UCSD-AML1 (cell line): ENCODE measurements around the gene DIRAS3.
"Not testable (repeated sequence)": the region's sequence is repeated elsewhere in the genome, so short reads cannot be mapped to it uniquely, and the experiment has no call there.

ENCODE experiments used
- DNase-seq: peaks from one replicate; lab custom pipeline; 2025; ENCODE audit not compliant: unreplicated experiment; lab: John Stamatoyannopoulos, UW

The DIRAS3 gene

DNA sequence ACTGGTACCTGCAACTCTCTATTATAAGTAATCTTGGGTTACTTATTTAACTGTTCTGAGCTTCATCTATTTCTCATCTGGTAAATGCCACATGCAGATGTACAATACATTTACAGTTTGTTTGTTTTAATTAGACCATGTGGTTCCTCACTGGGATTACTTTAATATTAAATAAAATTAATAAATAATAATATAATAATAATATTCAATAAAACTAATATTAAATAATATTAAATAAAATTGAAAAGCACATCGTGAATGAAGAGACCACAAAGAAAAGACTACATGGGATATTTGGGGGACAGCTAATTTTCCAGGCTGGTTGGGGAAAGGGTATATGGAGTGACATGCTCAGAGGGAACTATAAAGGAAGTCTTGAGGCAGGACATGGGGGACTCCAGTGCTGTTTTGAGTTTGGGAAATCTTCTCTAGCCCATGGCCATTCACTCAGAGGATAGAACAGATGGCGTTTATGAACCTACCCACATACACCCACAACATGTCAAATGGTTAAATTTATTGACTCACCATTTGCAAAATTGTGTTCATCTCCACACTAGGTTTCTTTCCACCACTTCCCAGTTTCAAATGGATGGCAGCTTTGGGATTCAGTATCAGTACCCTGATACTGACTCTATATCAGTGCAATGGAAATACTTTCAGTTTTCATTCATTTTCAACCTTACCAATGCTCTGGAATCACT, 25.6 kb downstream of the DIRAS3 start:
- DNase-seq = no peak

DNA sequence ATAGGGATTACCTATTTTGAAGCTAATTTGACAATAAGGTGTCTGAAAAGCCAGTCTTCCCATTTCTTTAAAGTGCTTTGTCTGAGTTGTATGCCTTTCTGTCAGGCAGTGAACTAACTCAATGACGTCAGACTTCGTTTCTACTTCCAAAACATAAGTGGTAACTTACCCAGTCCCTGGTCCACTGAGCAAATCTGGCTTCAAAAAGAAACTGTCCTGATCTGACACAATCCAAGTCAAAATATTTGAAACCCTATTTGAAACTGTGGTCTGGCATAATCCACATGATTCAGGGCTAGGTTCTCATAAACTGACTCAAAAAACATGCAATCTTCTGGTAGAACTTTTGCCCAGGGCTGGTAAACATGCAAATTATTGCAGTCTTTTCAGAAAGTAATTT, 34.0 kb downstream of the DIRAS3 start:
- no peak for DNase-seq

DNA sequence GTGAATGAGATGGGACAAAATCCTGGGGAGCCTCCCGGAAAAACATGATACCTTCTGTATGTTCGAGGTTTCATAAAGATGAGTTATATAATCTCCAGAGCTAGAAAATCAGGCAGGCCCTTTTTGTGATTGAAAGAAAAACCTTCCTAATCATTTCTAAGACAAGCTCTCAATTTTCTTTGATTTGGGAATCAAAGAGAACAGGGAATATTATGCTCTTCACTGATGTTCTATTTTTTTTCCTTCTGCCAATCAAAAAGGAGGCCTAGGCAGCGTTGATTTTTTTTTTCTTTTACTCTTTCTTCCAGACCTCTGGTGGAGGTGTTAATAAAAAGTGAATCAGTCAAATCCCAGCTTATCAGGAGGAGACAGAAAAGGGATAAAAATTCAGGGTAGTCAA, 34.5 kb downstream of the DIRAS3 start:
- DNase-seq = no peak

DNA sequence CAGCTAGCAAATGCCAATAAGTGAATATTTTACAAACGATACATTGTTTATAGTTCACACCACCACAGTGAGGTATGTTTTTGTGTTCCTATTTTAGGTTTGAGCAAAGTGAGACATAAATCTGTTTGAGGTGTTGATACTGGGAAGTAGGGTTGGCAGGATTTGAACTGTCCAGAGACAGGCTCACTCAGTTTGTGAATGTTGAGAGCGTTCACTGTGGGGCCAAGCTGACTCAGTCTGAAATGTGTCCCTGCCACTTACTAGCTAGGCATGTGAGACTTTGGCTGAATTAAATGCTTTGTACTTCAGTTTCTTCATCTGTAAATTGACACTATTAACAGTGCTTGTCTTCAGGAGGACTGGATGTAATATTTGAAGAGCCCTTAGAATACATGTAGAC, 35.1 kb downstream of the DIRAS3 start:
- no peak for DNase-seq

DNA sequence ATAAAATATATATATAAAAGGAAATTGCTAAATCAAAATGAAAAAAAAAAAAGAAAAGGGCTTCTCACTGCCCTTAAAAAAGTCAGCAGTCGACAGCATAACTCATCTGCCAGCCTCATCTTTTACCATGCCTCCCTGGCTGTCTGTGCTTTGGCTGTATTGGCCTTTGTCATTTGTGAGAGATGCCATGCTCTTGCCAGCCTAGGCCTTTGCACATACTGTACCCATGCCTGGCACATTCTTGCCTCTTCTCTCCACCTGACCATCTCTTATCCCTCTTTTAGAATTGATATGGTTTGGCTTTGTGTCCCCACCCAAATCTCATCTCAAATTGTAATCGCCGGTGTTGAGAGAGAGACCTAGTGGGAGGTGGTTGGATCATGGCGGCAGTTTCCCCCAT, 37.1 kb downstream of the DIRAS3 start:
- no peak for DNase-seq

DNA sequence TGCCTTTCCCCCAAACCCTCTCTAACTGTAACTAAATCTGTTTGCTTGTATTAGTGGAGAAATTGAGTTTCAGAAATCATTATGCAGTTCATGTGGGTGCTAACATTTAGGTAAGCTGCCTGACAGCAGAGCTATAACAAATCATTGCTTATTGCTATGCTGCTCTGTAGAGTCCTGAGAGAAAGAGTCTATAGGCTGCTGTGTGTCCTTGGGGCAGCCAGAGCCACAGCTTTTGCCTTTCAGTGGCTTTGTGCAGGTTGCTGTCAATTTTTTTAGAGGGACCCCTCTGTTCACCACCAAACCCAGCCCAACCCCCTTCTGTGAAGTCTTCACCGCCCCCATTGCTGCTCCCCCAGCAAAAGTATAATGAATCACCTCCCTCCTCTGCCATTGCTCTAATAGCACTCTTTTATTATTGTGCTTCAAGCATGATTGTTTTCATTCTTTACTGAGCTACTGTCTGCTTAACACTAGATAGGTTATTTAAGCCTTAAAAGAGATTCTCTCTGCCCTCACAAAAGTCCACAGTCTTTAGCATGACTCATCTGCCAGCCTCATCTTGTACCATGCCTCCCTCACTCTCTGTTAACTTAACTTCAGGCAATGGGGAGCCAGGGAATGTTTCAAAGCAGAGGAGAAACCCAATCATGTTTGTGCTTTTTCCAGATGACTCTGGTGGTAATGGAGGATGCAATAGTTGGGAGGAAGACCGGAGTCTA, 38.6 kb downstream of the DIRAS3 start:
- DNase-seq = no peak

DNA sequence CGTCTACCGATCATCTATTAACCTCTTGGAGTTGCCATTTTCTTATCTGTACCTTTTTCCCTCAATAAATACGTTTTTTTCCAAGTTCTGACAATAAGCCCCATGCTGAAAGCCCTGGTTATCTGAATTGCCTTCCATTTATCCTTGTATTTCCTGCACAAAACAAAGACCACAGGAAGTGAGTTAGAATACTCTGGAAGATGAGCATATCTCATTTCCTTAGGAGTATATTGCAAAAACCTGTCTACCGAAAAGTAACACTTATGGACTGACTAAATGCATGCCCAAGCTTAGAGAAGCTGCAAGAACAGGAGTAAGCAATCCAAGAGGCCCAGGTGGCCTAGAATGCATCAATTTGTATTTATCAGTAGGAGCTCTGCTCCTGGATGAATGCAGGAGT, 39.9 kb downstream of the DIRAS3 start:
- DNase-seq = no peak

GRCh38 chr1:68010090-68010489, 40.3 kb downstream of the DIRAS3 start:
- DNase-seq = no peak

GRCh38 chr1:68003626-68004025, 46.8 kb downstream of the DIRAS3 start:
- not testable (repeated sequence) for DNase-seq

GRCh38 chr1:68000191-68000590, 50.2 kb downstream of the DIRAS3 start:
- DNase-seq = no peak

DNA sequence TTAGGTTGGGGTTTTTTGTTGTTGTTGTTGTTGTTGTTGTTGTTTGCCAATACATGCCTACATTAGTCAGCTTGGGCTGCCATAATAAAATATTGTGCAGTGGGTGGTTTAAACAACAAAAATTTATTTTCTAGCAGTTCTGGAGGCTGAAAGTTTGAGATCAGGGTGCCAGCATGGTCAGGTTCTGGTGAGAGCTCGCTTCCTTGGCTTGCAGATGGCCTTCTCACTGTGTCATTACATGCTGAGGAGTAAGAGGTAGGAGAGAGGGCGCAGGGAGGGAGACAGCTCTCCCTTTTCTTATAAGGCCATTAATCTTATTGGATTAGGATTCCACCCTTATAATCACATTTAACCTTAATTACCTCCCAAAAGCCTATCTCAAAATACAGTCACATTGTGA, 52.7 kb downstream of the DIRAS3 start:
- DNase-seq = no peak
